CD14-positive monocyte (primary cell): ENCODE results near the gene PCDHGA7. TPM values are rescaled to one million over a fixed set of nuclear protein-coding genes. Genes with fewer than 3 reads are reported as not detected.

ENCODE experiments used
- DNase-seq, 3 donors: peaks; one replicate each; pipeline ENCODE4 v3.0.0-alpha.2; 2011 to 2022
- H2AFZ ChIP-seq: 2 replicates; pipeline ENCODE4 v1.6.0; 2012; ENCODE audit warnings: mild to moderate bottlenecking, low read depth, low read length, inconsistent platforms; ENCODE audit not compliant: insufficient read depth, poor library complexity, severe bottlenecking
- H3K27ac ChIP-seq, 2 donors: 1 replicate in 1 of 2; 2 replicates in 1 of 2; pipeline ENCODE4 v1.5.1; 2012 to 2013; ENCODE audit warnings: low read length in 2 of 2, control low read depth in 1 of 2, inconsistent platforms in 1 of 2, low read depth in 1 of 2, mild to moderate bottlenecking in 1 of 2
- H3K27me3 ChIP-seq, 2 donors: one replicate each; pipeline versions ENCODE4 v1.6.0 to v1.6.1; 2011 to 2013; ENCODE audit warnings: low read length in 2 of 2; ENCODE audit not compliant: control insufficient read depth in 2 of 2, insufficient read depth in 2 of 2
- H3K36me3 ChIP-seq, 2 donors: replicated peaks in 1 of 2; 1 replicate in 1 of 2; 2 replicates in 1 of 2; pipeline versions ENCODE4 v1.5.1 to v1.6.1; 2012 to 2013; ENCODE audit warnings: low read length in 2 of 2, control low read depth in 1 of 2, inconsistent platforms in 1 of 2, mild to moderate bottlenecking in 1 of 2; ENCODE audit not compliant: insufficient read depth in 2 of 2, control insufficient read depth in 1 of 2
- H3K4me1 ChIP-seq, 2 donors: 1 replicate in 1 of 2; 2 replicates in 1 of 2; pipeline versions ENCODE4 v1.5.1 to v1.6.1; 2012 to 2013; ENCODE audit warnings: low read length in 2 of 2, control low read depth in 1 of 2, inconsistent platforms in 1 of 2, mild to moderate bottlenecking in 1 of 2, moderate library complexity in 1 of 2; ENCODE audit not compliant: insufficient read depth in 2 of 2, control insufficient read depth in 1 of 2
- H3K4me2 ChIP-seq: replicated peaks from 2 replicates; pipeline ENCODE3; 2012; ENCODE audit warnings: low read length, moderate library complexity, mild to moderate bottlenecking; ENCODE audit not compliant: poor library complexity, severe bottlenecking; ENCODE audit errors: extremely low read depth
- H3K4me3 ChIP-seq, 3 experiments: fragments of 200-600 bp in 1 of 3; sonication (generic) in 1 of 3; replicated peaks in 1 of 3; 1 replicate in 2 of 3; 2 replicates in 1 of 3; pipeline ENCODE4 v1.5.1; 2011 to 2013; ENCODE audit warnings: low read length in 3 of 3, mild to moderate bottlenecking in 3 of 3, control low read depth in 2 of 3, low read depth in 2 of 3, inconsistent platforms in 1 of 3, moderate library complexity in 1 of 3
- H3K79me2 ChIP-seq: 2 replicates; pipeline ENCODE4 v1.6.0; 2012; ENCODE audit warnings: mild to moderate bottlenecking, control low read depth, inconsistent platforms, low read length, moderate library complexity; ENCODE audit not compliant: insufficient read depth
- H3K9ac ChIP-seq: 2 replicates; pipeline ENCODE4 v1.6.0; 2017; ENCODE audit warnings: low read length, mild to moderate bottlenecking; ENCODE audit not compliant: insufficient read depth, poor library complexity, severe bottlenecking
- H3K9me3 ChIP-seq, 2 donors: replicated peaks in 1 of 2; 1 replicate in 1 of 2; 2 replicates in 1 of 2; pipeline versions ENCODE4 v1.5.1 to v1.6.1; 2012 to 2013; ENCODE audit warnings: low read length in 2 of 2, control low read depth in 1 of 2; ENCODE audit not compliant: control insufficient read depth in 1 of 2, insufficient read depth in 1 of 2
- H4K20me1 ChIP-seq: 2 replicates; pipeline ENCODE4 v1.6.0; 2012; ENCODE audit warnings: mild to moderate bottlenecking, low read length, control low read depth, moderate library complexity; ENCODE audit not compliant: insufficient read depth
- H3K27ac Mint-ChIP-seq, 7 donors: one replicate each; pipeline ENCODE4 v1.8.0; 2020; ENCODE audit warnings: mild to moderate bottlenecking in 7 of 7, mixed read lengths in 7 of 7, moderate library complexity in 6 of 7, inconsistent platforms in 2 of 7
- H3K27me3 Mint-ChIP-seq, 3 donors: one replicate each; pipeline ENCODE4 v1.8.0; 2021 to 2022; ENCODE audit warnings: low read depth in 3 of 3, mild to moderate bottlenecking in 3 of 3, mixed read lengths in 3 of 3, moderate library complexity in 3 of 3, inconsistent platforms in 1 of 3
- H3K36me3 Mint-ChIP-seq, 2 donors: one replicate each; pipeline ENCODE4 v1.8.0; 2020; ENCODE audit warnings: mixed read lengths in 2 of 2, inconsistent platforms in 1 of 2, mild to moderate bottlenecking in 1 of 2
- H3K4me1 Mint-ChIP-seq: one replicate; pipeline ENCODE4 v1.8.0; 2020; ENCODE audit warnings: mild to moderate bottlenecking, mixed read lengths
- H3K4me3 Mint-ChIP-seq, 2 donors: one replicate each; pipeline ENCODE4 v1.8.0; 2020; ENCODE audit warnings: mild to moderate bottlenecking in 2 of 2, mixed read lengths in 2 of 2, moderate library complexity in 1 of 2
- H3K9me3 Mint-ChIP-seq, 7 donors: one replicate each; pipeline ENCODE4 v1.8.0; 2020 to 2022; ENCODE audit warnings: mixed read lengths in 7 of 7, mild to moderate bottlenecking in 6 of 7, moderate library complexity in 6 of 7, inconsistent platforms in 2 of 7
- CTCF ChIP-seq: fragments of 200-600 bp; IDR thresholded peaks from one replicate; pipeline ENCODE4 v1.8.0; 2022; ENCODE audit warnings: antibody characterized with exemption, mild to moderate bottlenecking
- WGBS: methylation state at CpG from one replicate; pipeline ENCODE4 v1.1.5; 2013; ENCODE audit warnings: missing lambda C conversion rate; ENCODE audit not compliant: insufficient coverage; 5-methylcytosine and 5-hydroxymethylcytosine counted together
- intact Hi-C, 2 donors: fragments of 100-400 bp; cut with micrococcal nuclease; formaldehyde crosslinking; loops; one replicate each; pipeline versions ENCODE4 v1.15.0 to v1.15.1; 2023
- polyA plus RNA-seq, 3 donors: library from polyadenylated mRNA; depleted of rRNA in 1 of 3; unstranded in 2 of 3; stranded (reverse) in 1 of 3; fragments of 300-500 nt in 2 of 3; fragments of >200 nt in 1 of 3; fragmentation: Illumina TruSeq in 2 of 3; gene quantifications; 1 replicate in 2 of 3; 2 replicates in 1 of 3; pipeline ENCODE4 v1.2.3, GENCODE V29; 2012 to 2021

PCDHGA7 gene
- polyA plus RNA-seq, 3 donors: not detected

- H3K4me3 Mint-ChIP-seq: peak within 1 kb of the TSS; percentile 25 to 85
- H3K36me3 Mint-ChIP-seq: peaks cover 12 to 15% of the 10 kb centered on the region in 2 donors
- H3K27ac ChIP-seq: no peak within 1 kb of the TSS
- H3K9me3 Mint-ChIP-seq: peaks cover 40 to 86% (median 73%) of the 10 kb centered on the region in 7 donors
- H3K79me2 ChIP-seq: no peaks in the 10 kb centered on the region
- WGBS: 15% methylated on average over 18 of the region's 24 CpGs
- no peak for DNase-seq
- H3K4me1 ChIP-seq: no peaks in the 10 kb centered on the region
- H3K9me3 ChIP-seq: peaks cover 58 to 79% of the 10 kb centered on the region in 2 donors
- peak; percentile 22 for TF ChIP-seq CTCF
- no peaks in the 10 kb centered on the region for H3K36me3 ChIP-seq
- H3K27ac Mint-ChIP-seq: peak within 1 kb of the TSS in 1 of 7 donors; percentile 57
- H3K27me3 Mint-ChIP-seq: peaks cover 50 to 72% (median 71%) of the 10 kb centered on the region in 3 donors
- no peaks in the 10 kb centered on the region for H4K20me1 ChIP-seq
- peaks cover 2% of the 10 kb centered on the region for H3K4me1 Mint-ChIP-seq
- no peak within 1 kb of the TSS for H2AFZ ChIP-seq
- H3K9ac ChIP-seq: no peak within 1 kb of the TSS
- H3K4me2 ChIP-seq: peak within 1 kb of the TSS; percentile 40
- peak within 1 kb of the TSS in 1 of 3 experiments; percentile 36 for H3K4me3 ChIP-seq
- peaks cover 44 to 91% of the 10 kb centered on the region in 2 donors for H3K27me3 ChIP-seq
- intact Hi-C loops: no loop called here
Observed at GRCh38 chr5:141359790-141360426, 22.6 kb upstream of the PCDHGA7 start, which contains the start of gene PCDHGB2. Gene PCDHGB2 (plus strand): TSS chr5:141359994. CDS start chr5:141360136, 142 bp downstream.

GRCh38 chr5:141360685-141361084 lies 21.9 kb upstream of the PCDHGA7 start:
- Mint-ChIP-seq H3K9me3 (peaks cover 40 to 86% (median 73%) of the 10 kb centered on the region in 7 donors), H3K36me3 (peaks cover 12 to 18% of the 10 kb centered on the region in 2 donors), H3K4me3 (peak overlapping the region in 1 of 2 donors; percentile 85), H3K27ac (peak overlapping the region in 1 of 7 donors; percentile 57), H3K27me3 (peaks cover 52 to 72% (median 71%) of the 10 kb centered on the region in 3 donors), H3K4me1 (peaks cover 2% of the 10 kb centered on the region)
- no peak for DNase-seq
- H3K4me1 ChIP-seq: no peaks in the 10 kb centered on the region
- no peak overlapping the region for H3K27ac ChIP-seq
- H2AFZ ChIP-seq: no peak overlapping the region
- no peaks in the 10 kb centered on the region for H3K79me2 ChIP-seq
- no peak for TF ChIP-seq CTCF
- H3K9ac ChIP-seq: no peak overlapping the region
- H3K4me3 ChIP-seq: no peak overlapping the region
- intact Hi-C loops: no loop called here
- peaks cover 51 to 91% of the 10 kb centered on the region in 2 donors for H3K27me3 ChIP-seq
- no peak overlapping the region for H3K4me2 ChIP-seq
- H3K9me3 ChIP-seq: peaks cover 58 to 79% of the 10 kb centered on the region in 2 donors
- H4K20me1 ChIP-seq: no peaks in the 10 kb centered on the region
- 43% methylated on average over 12 of the region's 15 CpGs for whole genome bisulfite sequencing
- no peaks in the 10 kb centered on the region for H3K36me3 ChIP-seq
